ENCODE data around the gene FUT9.

Gene FUT9

GRCh38 chr6:96022225-96022624, 6.5 kb downstream of the FUT9 start:
- Mint-ChIP-seq H3K9me3 (no peaks in the 10 kb centered on the region), H3K36me3 (no peaks in the 10 kb centered on the region), H3K27ac (no peak overlapping the region), H3K4me1 (no peaks in the 10 kb centered on the region), H3K4me3 (no peak overlapping the region), H3K27me3 (no peaks in the 10 kb centered on the region)
- no peak for DNase-seq
- CTCF ChIA-PET: no interaction called here

DNA sequence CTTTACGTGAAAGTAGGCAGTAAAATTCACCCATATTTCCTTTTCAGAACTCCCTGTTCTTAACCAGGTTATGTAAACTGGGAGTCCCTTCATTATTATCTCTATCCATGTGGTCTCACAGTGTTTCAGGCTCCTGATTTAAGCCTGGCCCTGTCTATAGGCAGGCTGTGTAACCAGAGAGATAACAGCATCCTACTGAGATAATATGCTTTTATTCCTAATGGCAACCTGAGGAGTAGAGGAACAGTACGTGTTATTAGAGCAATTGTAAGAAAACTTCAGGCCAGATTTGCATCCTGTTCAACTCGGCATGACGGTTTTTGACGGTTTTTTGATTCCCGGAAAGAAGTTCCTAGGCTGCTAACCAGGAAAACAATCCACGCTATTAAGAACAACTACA, 16.9 kb downstream of the FUT9 start:
- H3K9me3 Mint-ChIP-seq: no peaks in the 10 kb centered on the region
- H3K27me3 Mint-ChIP-seq: no peaks in the 10 kb centered on the region
- no peaks in the 10 kb centered on the region for H3K36me3 Mint-ChIP-seq
- no peaks in the 10 kb centered on the region for H3K4me1 Mint-ChIP-seq
- CTCF ChIA-PET: no interaction called here
- H3K27ac Mint-ChIP-seq: no peak overlapping the region
- no peak overlapping the region for H3K4me3 Mint-ChIP-seq
- DNase-seq: no peak

- Mint-ChIP-seq H3K36me3 (no peaks in the 10 kb centered on the region), H3K27me3 (no peaks in the 10 kb centered on the region), H3K4me1 (no peaks in the 10 kb centered on the region), H3K9me3 (peaks cover 1% of the 10 kb centered on the region), H3K27ac (no peak overlapping the region), H3K4me3 (no peak overlapping the region)
- CTCF ChIA-PET: no interaction called here
- no peak for DNase-seq
These were observed 35.8 kb downstream of the FUT9 start for GRCh38 chr6:96051555-96051954.

DNA sequence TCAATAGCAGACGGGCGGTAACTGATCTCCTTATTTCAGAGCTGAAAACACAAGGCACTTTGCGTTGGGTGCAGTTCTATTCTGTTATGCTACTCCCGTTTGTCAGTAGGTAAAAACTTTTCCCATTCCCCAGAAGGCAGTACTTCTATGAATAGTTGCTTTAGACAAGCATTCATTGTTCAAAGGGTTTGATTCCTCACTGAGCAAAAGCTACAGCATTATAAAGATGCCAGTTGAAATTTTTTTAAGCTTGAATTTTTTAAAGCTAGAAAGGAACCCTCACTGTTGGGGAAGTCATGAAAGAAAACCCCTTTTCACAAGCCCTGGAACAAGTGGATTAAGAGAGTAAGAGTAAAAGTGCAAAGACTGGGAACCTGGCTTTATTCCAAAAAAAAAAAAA, 42.3 kb downstream of the FUT9 start:
- H3K27me3 Mint-ChIP-seq: no peaks in the 10 kb centered on the region
- no peak overlapping the region for H3K4me3 Mint-ChIP-seq
- CTCF ChIA-PET: no interaction called here
- no peaks in the 10 kb centered on the region for H3K9me3 Mint-ChIP-seq
- H3K4me1 Mint-ChIP-seq: no peaks in the 10 kb centered on the region
- no peaks in the 10 kb centered on the region for H3K36me3 Mint-ChIP-seq
- no peak overlapping the region for H3K27ac Mint-ChIP-seq
- DNase-seq: no peak

DNA sequence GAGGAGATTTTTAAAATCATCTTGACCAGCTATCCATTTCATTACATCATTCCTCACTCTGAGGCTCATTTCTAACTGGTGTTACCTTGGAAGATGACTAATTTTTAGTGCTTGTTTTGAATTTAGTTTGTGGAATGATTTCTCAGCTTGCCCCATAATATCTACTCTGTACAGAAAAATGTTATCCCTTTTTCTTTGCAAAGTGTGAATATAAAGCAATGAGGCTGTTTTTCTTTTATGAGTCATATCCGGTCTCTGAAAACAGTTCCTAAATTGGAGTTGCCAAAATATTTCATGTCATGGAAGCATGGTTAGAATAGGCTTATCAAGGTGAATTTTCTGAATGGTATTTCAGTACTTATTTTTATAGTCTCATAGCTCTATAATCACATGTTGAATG, 43.8 kb downstream of the FUT9 start:
- DNase-seq: no peak
- no peaks in the 10 kb centered on the region for H3K36me3 Mint-ChIP-seq
- H3K4me3 Mint-ChIP-seq: no peak overlapping the region
- H3K27ac Mint-ChIP-seq: no peak overlapping the region
- H3K4me1 Mint-ChIP-seq: no peaks in the 10 kb centered on the region
- CTCF ChIA-PET: no interaction called here
- H3K27me3 Mint-ChIP-seq: no peaks in the 10 kb centered on the region
- H3K9me3 Mint-ChIP-seq: no peaks in the 10 kb centered on the region

DNA sequence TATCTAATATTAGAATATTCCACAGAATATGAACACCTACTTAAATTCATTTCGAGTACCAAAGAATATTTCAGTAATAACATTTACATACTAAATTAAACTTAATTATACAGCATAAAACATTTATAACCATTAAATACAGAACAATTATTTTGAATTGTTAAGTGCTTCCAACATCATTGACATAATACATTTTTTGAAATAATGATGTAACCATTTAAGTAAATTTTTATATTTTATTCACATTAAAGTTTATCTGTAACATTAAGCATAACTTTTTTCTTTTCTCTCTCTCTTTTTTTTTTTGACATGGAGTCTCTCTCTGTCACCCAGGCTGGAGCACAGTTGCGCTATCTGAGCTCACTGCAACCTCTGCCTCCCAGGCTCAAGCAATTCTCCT, 44.5 kb downstream of the FUT9 start:
- Mint-ChIP-seq H3K36me3 (no peaks in the 10 kb centered on the region), H3K4me1 (no peaks in the 10 kb centered on the region), H3K27ac (no peak overlapping the region), H3K27me3 (no peaks in the 10 kb centered on the region), H3K9me3 (no peaks in the 10 kb centered on the region), H3K4me3 (no peak overlapping the region)
- no peak for DNase-seq
- CTCF ChIA-PET: no interaction called here

DNA sequence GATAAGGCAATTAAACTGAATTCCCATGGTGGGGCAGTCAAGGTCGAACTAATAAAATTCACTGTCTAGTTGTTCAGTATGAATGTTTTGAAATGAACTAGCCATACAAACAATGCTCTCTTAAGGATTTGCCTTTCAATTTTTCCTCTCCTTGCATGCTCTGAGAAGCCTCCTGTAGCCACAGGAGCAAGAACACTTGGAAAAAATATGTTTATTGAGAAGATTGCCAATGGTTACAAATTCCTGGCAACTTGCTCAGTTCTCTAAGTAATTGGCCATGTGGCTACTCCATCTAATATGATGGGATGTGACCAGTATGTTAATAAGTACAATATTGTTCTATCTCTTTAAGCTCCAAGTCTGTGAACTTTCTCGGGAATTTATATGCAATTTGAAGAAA, 49.4 kb downstream of the FUT9 start:
- H3K9me3 Mint-ChIP-seq: no peaks in the 10 kb centered on the region
- DNase-seq: no peak
- H3K4me3 Mint-ChIP-seq: no peak overlapping the region
- no peaks in the 10 kb centered on the region for H3K36me3 Mint-ChIP-seq
- no peaks in the 10 kb centered on the region for H3K27me3 Mint-ChIP-seq
- no peak overlapping the region for H3K27ac Mint-ChIP-seq
- CTCF ChIA-PET: no interaction called here
- no peaks in the 10 kb centered on the region for H3K4me1 Mint-ChIP-seq

- Mint-ChIP-seq H3K27me3 (no peaks in the 10 kb centered on the region), H3K4me3 (no peak overlapping the region), H3K36me3 (no peaks in the 10 kb centered on the region), H3K27ac (no peak overlapping the region), H3K4me1 (no peaks in the 10 kb centered on the region), H3K9me3 (no peaks in the 10 kb centered on the region)
- no peak for DNase-seq
- CTCF ChIA-PET: no interaction called here
These were observed 50.6 kb downstream of the FUT9 start for GRCh38 chr6:96066376-96066775.

DNA sequence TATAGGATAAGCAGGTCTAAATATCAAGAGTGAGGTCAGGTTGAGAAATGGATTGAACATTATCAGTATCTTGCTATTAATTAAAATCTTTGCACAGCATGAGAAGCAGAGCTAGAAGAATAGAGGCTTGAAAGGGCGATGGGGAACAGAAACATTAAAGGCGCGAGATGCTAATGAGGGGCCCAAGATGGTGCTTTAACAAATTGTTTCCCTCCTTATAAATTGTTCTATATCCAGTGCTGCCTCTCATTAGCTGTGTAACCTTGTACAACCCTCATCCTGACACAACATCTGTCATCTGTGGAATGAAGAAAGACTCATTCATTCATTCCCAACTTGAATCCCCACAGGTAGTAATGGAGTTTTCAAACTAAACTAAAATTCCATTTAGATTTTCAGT, 57.8 kb downstream of the FUT9 start:
- CTCF ChIA-PET: no interaction called here
- Mint-ChIP-seq H3K4me3 (no peak overlapping the region), H3K27me3 (no peaks in the 10 kb centered on the region), H3K36me3 (no peaks in the 10 kb centered on the region), H3K9me3 (no peaks in the 10 kb centered on the region), H3K27ac (no peak overlapping the region), H3K4me1 (no peaks in the 10 kb centered on the region)
- no peak for DNase-seq

- CTCF ChIA-PET: no interaction called here
- Mint-ChIP-seq H3K9me3 (no peaks in the 10 kb centered on the region), H3K4me1 (no peaks in the 10 kb centered on the region), H3K36me3 (no peaks in the 10 kb centered on the region), H3K27me3 (no peaks in the 10 kb centered on the region), H3K27ac (no peak overlapping the region), H3K4me3 (no peak overlapping the region)
- no peak for DNase-seq
These were observed 58.2 kb downstream of the FUT9 start for GRCh38 chr6:96074006-96074405.

GRCh38 chr6:96075826-96076225, 60.1 kb downstream of the FUT9 start:
- no peak overlapping the region for H3K4me3 Mint-ChIP-seq
- CTCF ChIA-PET: interaction anchor here (0.6 kb wide), 1 partner anchor 1307 kb away, joined by 4 read pairs; no protein-coding TSS in a partner anchor
- H3K4me1 Mint-ChIP-seq: no peaks in the 10 kb centered on the region
- no peaks in the 10 kb centered on the region for H3K36me3 Mint-ChIP-seq
- H3K9me3 Mint-ChIP-seq: no peaks in the 10 kb centered on the region
- no peak overlapping the region for H3K27ac Mint-ChIP-seq
- no peaks in the 10 kb centered on the region for H3K27me3 Mint-ChIP-seq
- DNase-seq: no peak

DNA sequence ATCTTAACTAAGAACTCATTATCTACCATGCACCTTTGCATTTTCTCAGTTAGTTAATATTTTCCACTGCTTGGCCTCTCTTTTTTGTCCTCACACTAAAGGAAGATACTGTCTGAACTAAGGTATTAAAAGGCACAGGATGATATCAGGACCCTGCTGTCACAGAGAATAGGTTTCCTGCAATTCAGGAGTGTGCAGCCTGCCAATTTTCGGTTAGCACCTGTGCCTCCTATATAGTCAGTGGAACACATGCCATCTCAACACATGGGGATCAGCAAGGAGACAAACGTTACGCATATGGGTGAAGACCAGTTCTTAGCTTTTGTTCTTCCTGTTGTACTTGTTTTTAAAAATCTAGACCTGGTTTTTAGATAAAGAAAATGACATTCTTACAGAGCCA, 71.0 kb downstream of the FUT9 start:
- H3K27me3 Mint-ChIP-seq: no peaks in the 10 kb centered on the region
- H3K27ac Mint-ChIP-seq: no peak overlapping the region
- no peaks in the 10 kb centered on the region for H3K4me1 Mint-ChIP-seq
- DNase-seq: no peak
- H3K4me3 Mint-ChIP-seq: no peak overlapping the region
- H3K36me3 Mint-ChIP-seq: no peaks in the 10 kb centered on the region
- CTCF ChIA-PET: no interaction called here
- H3K9me3 Mint-ChIP-seq: peaks cover 2% of the 10 kb centered on the region

DNA sequence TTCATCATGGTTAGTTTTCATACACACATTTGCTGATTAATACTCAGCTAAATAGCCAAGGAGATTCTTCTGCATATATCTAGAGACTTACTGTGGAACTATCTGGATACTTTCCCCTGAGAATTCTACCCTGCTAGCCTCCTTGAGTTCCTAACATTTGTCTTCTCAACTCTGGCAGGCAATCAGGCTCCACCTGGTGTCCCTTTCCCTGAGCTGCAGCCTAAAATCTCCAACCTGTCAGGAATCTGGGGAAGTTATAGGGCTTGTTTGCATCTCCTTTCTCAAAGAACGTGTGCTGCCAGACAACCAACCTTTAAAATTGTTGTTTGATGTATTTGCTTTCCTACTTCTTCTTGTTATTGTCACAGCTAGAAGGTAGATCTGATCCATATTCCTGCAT, 73.4 kb downstream of the FUT9 start:
- peaks cover 2% of the 10 kb centered on the region for H3K9me3 Mint-ChIP-seq
- no peaks in the 10 kb centered on the region for H3K36me3 Mint-ChIP-seq
- H3K4me3 Mint-ChIP-seq: no peak overlapping the region
- no peak for DNase-seq
- no peaks in the 10 kb centered on the region for H3K27me3 Mint-ChIP-seq
- CTCF ChIA-PET: interaction anchor here (0.9 kb wide), 1 partner anchor 720 kb away, joined by 3 read pairs; no protein-coding TSS in a partner anchor
- H3K27ac Mint-ChIP-seq: no peak overlapping the region
- H3K4me1 Mint-ChIP-seq: no peaks in the 10 kb centered on the region

DNA sequence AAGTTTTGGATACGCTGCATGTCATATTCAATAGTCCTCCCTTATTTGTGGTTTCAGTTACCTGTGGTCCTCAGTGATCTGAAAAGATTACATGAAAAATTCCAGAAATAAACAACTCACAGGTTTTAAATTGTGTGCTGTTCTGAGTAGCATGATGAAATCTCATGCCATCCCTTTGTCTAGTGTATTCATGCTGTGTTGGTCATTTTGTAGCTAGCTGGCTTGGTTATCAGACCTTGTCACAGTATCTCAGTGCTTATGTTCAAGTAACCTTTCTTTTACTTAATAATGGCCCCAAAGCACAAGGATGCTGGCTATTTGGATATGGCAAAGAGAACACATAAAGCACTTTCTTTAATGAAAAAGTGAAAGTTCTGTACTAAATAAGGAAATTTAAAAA, 78.3 kb downstream of the FUT9 start:
- H3K27me3 Mint-ChIP-seq: no peaks in the 10 kb centered on the region
- no peak overlapping the region for H3K4me3 Mint-ChIP-seq

DNA sequence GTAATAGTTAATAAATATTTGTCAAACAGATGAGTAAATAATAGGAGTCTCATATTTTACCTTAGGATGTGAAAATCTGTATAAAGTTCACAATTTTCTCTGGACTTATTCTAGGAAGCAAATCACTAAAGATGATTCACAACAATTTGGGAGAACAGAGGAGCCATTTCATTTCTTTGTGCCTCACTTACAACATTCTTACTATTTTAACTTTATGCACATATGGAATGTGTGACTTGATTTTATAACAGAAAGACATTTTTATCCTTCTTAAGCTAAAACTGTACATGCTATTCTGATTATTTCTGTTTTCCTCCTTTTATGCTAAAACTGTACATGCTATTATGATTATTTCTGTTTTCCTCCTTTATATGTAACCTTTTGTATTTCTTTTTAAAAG, 83.3 kb downstream of the FUT9 start:
- no peaks in the 10 kb centered on the region for H3K27me3 Mint-ChIP-seq
- H3K9me3 Mint-ChIP-seq: no peaks in the 10 kb centered on the region
- H3K36me3 Mint-ChIP-seq: no peaks in the 10 kb centered on the region
- CTCF ChIA-PET: no interaction called here
- H3K4me1 Mint-ChIP-seq: no peaks in the 10 kb centered on the region
- H3K4me3 Mint-ChIP-seq: no peak overlapping the region
- no peak overlapping the region for H3K27ac Mint-ChIP-seq
- no peak for DNase-seq

More for the DNA sequence above, 78.3 kb downstream of the FUT9 start:
- DNase-seq: no peak
- Mint-ChIP-seq H3K27ac (no peak overlapping the region), H3K4me1 (no peaks in the 10 kb centered on the region), H3K36me3 (no peaks in the 10 kb centered on the region), H3K9me3 (no peaks in the 10 kb centered on the region)
- CTCF ChIA-PET: no interaction called here

DNA sequence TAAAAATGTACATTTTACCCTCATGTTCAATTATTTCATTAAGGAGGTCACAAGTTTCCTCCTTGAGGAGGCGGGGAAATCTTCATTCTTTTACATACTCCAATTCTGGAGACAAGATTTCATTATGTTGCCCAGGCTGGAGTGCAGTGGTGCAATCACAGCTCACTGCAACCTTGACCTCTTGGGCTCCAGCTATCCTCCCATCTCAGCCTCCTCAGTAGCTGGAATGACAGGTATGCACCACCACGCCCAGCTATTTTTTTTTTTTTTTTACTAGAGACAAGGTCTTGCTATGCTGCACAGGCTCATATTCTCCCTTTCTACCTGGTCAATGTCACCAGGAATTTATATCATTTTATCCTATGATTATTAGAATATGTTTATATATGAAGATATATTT, 85.8 kb downstream of the FUT9 start:
- Mint-ChIP-seq H3K9me3 (no peaks in the 10 kb centered on the region), H3K4me3 (no peak overlapping the region), H3K27me3 (no peaks in the 10 kb centered on the region), H3K36me3 (no peaks in the 10 kb centered on the region), H3K27ac (no peak overlapping the region), H3K4me1 (no peaks in the 10 kb centered on the region)
- no peak for DNase-seq
- CTCF ChIA-PET: no interaction called here
